Nephron (organoid): ENCODE data around the gene MAP2K2.
"Not testable (repeated sequence)": the region's sequence is repeated elsewhere in the genome, so short reads cannot be mapped to it uniquely, and the experiment has no call there.

Experiments used
- H3K27ac Mint-ChIP-seq, 3 experiments: 2 replicates each; pipeline ENCODE4 v1.8.0; 2020; ENCODE audit warnings: mixed read lengths in 3 of 3, mild to moderate bottlenecking in 2 of 3, moderate library complexity in 1 of 3
- H3K27me3 Mint-ChIP-seq: 2 replicates; pipeline ENCODE4 v1.8.0; 2021; ENCODE audit warnings: low read depth, mild to moderate bottlenecking, moderate library complexity, mixed read lengths
- H3K36me3 Mint-ChIP-seq: 2 replicates; pipeline ENCODE4 v1.8.0; 2020; ENCODE audit warnings: low read depth, mixed read lengths
- H3K4me1 Mint-ChIP-seq: 2 replicates; pipeline ENCODE4 v1.8.0; 2020; ENCODE audit warnings: mixed read lengths
- H3K4me3 Mint-ChIP-seq, 3 experiments: 2 replicates each; pipeline ENCODE4 v1.8.0; 2020; ENCODE audit warnings: mild to moderate bottlenecking in 3 of 3, mixed read lengths in 3 of 3, moderate library complexity in 2 of 3
- H3K9me3 Mint-ChIP-seq: 2 replicates; pipeline ENCODE4 v1.8.0; 2020; ENCODE audit warnings: mixed read lengths
- CTCF ChIP-seq, 3 experiments: fragments of 200-600 bp; sonication (generic); IDR thresholded peaks; one replicate each; pipeline ENCODE4 v1.5.0; 2021; ENCODE audit warnings: antibody characterized with exemption in 3 of 3; ENCODE audit not compliant: unreplicated experiment in 3 of 3

MAP2K2 gene

GRCh38 chr19:4144666-4145249 lies 20.8 kb upstream of the MAP2K2 start:
- Mint-ChIP-seq H3K36me3 (no peaks in the 10 kb centered on the region), H3K4me1 (no peaks in the 10 kb centered on the region), H3K27me3 (peaks cover 51% of the 10 kb centered on the region), H3K27ac (no peak overlapping the region), H3K4me3 (no peak overlapping the region), H3K9me3 (no peaks in the 10 kb centered on the region)
- no peak for TF ChIP-seq CTCF (IDR thresholded peaks at IDR 0.05; ENCODE audit: unreplicated experiment in 3 of 3)

DNA sequence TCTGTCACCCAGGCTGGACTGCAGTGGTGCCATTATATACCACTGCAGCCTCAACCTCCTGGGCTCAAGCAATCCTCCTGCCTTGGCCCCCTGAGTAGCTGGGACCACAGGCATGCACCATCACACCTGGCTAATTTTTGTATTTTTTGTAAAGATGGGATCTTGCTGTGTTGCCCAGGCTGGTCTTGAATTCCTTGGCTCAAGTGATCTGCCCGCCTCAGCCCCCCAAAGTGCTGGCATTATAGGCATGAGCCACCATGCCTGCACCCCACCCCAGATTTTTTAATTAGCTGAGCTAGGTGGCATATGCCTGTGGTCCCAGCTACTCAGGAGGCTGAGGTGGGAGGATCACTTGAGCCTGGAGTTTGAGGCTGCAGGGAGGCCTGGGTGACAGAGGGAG lies 19.0 kb upstream of the MAP2K2 start:
- H3K4me1 Mint-ChIP-seq, H3K9me3 Mint-ChIP-seq, H3K4me3 Mint-ChIP-seq, H3K27ac Mint-ChIP-seq, H3K36me3 Mint-ChIP-seq: not testable (repeated sequence)
- H3K27me3 Mint-ChIP-seq, result peaks cover 48% of the 10 kb centered on the region

DNA sequence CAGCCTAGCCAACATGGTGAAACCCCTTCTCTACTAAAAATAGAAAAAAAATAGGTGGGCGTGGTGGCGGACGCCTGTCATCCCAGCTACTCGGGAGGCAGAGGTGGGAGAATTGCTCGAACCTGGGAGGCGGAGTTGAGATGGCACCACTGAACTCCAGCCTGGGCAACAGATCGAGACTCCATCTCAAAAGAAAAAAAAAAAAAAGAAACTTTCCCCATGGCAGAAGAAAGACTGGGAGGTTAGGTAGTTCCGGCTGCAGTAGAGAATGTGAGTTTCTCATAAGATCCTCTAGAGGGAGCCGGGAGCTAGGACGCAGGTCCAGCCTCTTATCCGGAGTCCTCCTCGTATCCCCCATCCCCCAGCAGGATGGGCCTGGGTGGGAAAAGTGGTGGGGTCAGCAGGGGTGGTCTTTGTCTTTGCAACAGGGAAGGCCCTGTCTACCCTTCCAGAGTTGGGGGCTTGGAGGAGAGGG lies 16.4 kb upstream of the MAP2K2 start:
- Mint-ChIP-seq H3K4me3 (no peak overlapping the region), H3K36me3 (no peaks in the 10 kb centered on the region), H3K4me1 (no peaks in the 10 kb centered on the region), H3K27me3 (peaks cover 26% of the 10 kb centered on the region), H3K27ac (no peak overlapping the region), H3K9me3 (no peaks in the 10 kb centered on the region)
- TF ChIP-seq CTCF (IDR thresholded peaks at IDR 0.05; ENCODE audit: unreplicated experiment in 3 of 3), result peak; percentile 42 to 57 (median 55)

GRCh38 chr19:4139614-4140236 lies 15.8 kb upstream of the MAP2K2 start:
- Mint-ChIP-seq H3K9me3 (no peaks in the 10 kb centered on the region), H3K27ac (no peak overlapping the region), H3K4me1 (no peaks in the 10 kb centered on the region), H3K27me3 (peaks cover 26% of the 10 kb centered on the region), H3K4me3 (no peak overlapping the region), H3K36me3 (no peaks in the 10 kb centered on the region)
- TF ChIP-seq CTCF (IDR thresholded peaks at IDR 0.05; ENCODE audit: unreplicated experiment in 3 of 3), result peak in 2 of 3 experiments; percentile 37 to 42

DNA sequence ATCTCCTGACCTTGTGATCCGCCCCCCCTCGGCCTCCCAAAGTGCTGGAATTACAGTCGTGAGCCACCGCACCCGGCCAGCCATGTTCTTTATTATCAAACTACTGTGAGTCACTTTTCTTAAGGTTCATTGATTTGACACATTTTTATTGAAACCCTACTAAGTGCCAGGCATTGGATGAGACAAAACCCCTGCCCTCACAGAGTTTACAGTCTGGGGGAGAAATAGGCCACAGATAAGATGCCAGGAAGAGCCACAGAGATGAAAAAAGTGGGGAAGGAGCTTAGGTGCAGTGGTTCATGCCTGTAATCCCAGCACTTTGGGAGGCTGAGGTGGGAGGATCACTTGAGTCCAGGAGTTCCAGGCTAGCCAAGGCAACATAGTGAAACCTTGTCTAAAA lies 14.5 kb upstream of the MAP2K2 start:
- TF ChIP-seq CTCF (IDR thresholded peaks at IDR 0.05; ENCODE audit: unreplicated experiment in 3 of 3), result no peak
- Mint-ChIP-seq H3K9me3 (no peaks in the 10 kb centered on the region), H3K36me3 (no peaks in the 10 kb centered on the region), H3K27me3 (peaks cover 16% of the 10 kb centered on the region), H3K4me1 (no peaks in the 10 kb centered on the region), H3K4me3 (no peak overlapping the region), H3K27ac (no peak overlapping the region)

- H3K36me3 Mint-ChIP-seq, result no peaks in the 10 kb centered on the region
- peaks cover 14% of the 10 kb centered on the region for H3K27me3 Mint-ChIP-seq
- TF ChIP-seq CTCF (IDR thresholded peaks at IDR 0.05; ENCODE audit: unreplicated experiment in 3 of 3), result no peak
- no peaks in the 10 kb centered on the region for H3K4me1 Mint-ChIP-seq
- no peak overlapping the region for H3K4me3 Mint-ChIP-seq
- no peak overlapping the region for H3K27ac Mint-ChIP-seq
- H3K9me3 Mint-ChIP-seq, result no peaks in the 10 kb centered on the region
These were observed 12.8 kb upstream of the MAP2K2 start for GRCh38 chr19:4136680-4137088.

GRCh38 chr19:4135386-4135785 lies 11.5 kb upstream of the MAP2K2 start:
- H3K4me1 Mint-ChIP-seq, H3K4me3 Mint-ChIP-seq, H3K36me3 Mint-ChIP-seq, H3K27ac Mint-ChIP-seq, H3K9me3 Mint-ChIP-seq: not testable (repeated sequence)
- H3K27me3 Mint-ChIP-seq, result peaks cover 11% of the 10 kb centered on the region
